Measurements from ENCODE around the gene BTBD18.
"Not testable (repeated sequence)": the region's sequence is repeated elsewhere in the genome, so short reads cannot be mapped to it uniquely, and the experiment has no call there.

The BTBD18 gene

DNA sequence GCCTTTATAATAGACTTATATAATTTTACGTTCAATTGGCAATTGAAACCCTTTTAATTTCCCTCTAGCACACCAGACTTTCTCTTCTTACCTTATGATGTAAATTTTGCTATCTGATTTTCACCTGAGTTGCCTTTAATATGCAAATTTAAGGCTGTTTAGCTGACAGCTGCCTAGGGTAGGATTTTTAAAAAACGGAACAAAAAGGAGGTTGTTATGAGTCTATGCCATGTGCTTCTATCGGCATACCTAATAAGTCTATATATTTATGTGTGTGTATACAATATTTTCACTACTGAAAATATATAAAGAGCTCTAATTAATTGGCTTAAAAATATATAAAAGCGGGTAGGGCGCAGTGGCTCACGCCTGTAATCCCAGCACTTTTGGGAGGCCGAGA, 22.1 kb downstream of the BTBD18 start:
- no peak for DNase-seq (ENCODE audit: low spot score)

DNA sequence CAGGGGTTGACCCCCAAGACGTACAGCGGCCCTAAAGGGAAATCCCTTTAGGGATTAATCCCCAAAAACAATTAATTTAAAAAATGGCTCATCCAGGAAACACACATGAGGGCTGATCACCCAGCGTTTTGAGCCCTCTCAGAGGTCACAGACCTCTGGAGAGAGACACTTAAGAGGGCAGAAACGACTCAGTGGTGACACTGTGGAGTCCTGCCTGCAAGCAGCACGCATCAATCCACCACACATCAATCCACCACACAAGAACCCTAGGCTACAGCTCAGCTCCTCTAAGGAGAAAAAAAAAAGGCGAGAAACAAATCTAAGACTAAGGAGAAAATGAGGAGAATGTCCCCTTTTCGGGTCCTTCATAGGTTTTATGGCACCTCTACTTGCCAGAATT, 22.8 kb downstream of the BTBD18 start:
- DNase-seq (ENCODE audit: low spot score): no peak

DNA sequence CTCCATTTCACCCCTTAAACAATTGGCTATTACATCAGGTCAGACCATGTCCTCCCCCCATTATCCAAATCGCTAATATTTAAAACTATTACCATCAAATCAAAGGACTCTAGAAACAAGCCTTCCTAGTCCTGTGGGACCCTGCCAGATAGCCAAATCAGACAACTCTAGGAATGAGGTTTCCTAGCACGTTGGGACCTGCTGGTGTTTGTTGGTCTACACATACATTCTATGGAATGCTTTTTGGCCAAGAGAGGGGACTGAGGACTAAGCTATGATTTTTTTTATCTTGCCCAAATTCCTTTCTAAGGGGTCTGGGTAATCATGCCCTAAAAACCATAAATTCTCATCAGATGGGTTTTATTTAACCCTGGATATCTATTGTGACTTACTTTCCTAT, 24.4 kb downstream of the BTBD18 start:
- no peak for DNase-seq (ENCODE audit: low spot score)

DNA sequence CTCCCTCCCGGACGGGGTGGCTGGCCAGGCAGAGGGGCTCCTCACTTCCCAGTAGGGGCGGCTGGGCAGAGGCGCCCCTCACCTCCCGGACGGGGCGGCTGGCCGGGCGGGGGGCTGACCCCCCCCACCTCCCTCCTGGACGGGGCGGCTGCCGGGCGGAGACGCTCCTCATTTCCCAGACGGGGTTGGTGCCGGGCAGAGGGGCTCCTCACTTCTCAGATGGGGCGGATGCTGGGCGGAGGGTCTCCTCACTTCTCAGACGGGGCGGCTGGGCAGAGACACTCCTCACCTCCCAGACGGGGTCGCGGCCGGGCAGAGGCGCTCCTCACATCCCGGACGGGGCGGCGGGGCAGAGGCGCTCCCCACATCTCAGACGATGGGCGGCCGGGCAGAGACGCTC, 34.9 kb downstream of the BTBD18 start:
- not testable (repeated sequence) for DNase-seq (ENCODE audit: low spot score)

- DNase-seq (ENCODE audit: low spot score): no peak
Observed at GRCh38 chr11:57713835-57714234, 37.8 kb downstream of the BTBD18 start.

DNA sequence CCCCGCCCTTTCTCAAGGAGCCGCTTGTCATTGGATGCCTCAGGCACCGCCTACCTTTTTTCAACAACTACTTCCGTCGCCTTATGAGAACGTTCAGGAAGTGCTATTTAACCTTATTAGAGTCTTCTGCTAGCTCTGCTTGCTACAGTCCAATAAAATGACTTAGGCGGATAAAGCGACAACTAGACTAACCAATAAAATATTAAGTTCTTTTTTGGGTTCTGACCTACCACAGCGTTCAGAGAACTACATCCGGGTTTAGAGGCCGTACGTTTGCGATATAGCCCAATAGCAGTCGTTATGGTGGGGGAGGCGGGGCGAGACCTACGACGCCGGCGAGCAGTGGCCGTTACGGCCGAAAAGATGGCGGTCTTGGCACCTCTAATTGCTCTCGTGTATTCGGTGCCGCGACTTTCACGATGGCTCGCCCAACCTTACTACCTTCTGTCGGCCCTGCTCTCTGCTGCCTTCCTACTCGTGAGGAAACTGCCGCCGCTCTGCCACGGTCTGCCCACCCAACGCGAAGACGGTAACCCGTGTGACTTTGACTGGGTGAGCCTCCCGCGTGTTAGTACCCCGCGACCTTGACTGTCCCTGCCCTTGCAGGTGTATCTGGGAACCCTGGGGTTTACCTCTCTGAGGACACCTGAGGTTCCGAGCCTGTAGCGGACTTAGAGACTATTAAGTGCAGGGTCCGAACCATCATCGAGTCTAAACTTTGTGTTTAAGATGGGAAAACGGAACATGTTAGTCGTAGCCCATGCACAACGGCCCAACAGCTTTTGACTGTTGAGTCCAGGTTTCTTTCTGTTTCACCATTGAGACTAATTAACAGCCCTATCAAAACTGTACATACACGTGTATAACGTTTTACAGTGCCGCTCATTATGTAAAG, 39.1 kb downstream of the BTBD18 start, which contains the start of gene TMX2:
TSS of gene TMX2 (plus strand) at position 338 of the 895 bp plus-strand sequence. CDS start at position 364, 26 bp downstream.
- peak; percentile 100 for DNase-seq (ENCODE audit: low spot score)

DNA sequence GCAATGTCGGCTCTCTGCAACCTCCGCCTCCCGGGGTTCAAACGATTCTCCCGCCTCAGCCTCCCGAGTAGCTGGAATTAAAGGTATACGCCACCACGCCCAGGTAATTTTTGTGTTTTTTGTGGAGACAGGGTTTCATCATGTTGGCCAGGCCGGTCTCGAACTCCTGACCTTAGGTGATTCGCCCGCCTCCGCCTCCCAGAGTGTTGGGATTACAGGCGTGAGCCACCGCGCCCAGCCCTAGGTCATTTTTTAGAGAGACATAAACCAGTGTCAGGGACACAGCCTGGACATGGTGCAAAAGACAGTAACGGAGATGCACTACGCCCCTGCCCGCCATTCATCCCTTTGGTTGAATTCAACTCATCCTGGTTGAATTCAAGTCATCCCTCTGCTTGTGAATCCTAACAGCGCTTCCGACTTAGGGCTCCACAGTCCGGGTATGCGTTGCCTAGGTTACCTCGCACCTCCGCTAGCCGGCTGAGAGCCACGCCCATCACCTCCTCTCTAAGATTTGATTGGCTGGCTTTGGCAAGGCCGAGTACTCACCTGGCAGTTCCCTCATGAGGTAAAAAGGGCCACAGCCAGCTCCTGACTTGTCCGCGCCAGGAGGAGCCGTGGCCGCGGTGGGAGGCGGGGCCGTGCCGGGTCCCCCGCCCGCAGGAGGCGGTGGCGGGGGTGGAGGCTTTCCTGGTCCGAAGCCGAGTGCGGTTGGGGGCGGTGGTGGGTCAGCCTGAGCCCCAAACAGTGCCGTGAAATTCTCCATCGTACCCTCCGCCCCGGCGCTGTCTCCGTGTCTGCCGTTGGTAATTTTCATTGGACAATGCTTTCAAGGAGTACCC, 40.0 kb downstream of the BTBD18 start, which contains the start of gene MED19:
TSS of gene MED19 (minus strand) at position 802 of the 842 bp plus-strand sequence. CDS start at position 766, 36 bp downstream.
- peak; percentile 92 for DNase-seq (ENCODE audit: low spot score)

DNA sequence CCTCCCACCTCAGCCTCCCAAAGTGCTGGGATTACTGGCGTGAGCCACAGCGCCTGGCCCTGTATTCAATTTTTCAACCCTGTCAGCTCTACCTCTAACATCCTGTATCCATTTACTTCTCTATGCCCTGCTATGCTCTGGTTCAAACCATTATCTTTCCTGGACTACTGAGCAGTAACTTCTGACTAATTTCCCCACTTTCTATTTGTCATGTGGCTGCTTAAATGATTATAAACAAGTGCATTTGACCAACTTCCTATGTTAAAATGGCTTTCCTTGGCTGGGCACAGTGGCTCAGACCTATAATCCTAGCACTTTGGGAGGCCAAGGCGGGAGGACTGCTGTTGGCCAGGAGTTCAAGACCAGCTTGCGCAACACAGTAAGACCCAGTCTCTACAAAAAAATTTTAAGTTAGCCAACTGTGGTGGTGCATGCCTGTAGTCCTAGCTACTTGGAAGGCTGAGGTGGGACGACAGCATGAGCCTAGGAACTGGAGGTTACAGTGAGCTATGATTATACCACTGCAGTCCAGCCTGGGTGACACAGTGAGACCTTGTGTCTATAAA, 41.7 kb downstream of the BTBD18 start:
- no peak for DNase-seq (ENCODE audit: low spot score)

- DNase-seq (ENCODE audit: low spot score): not testable (repeated sequence)
Observed at GRCh38 chr11:57705432-57705831, 46.2 kb downstream of the BTBD18 start.

DNA sequence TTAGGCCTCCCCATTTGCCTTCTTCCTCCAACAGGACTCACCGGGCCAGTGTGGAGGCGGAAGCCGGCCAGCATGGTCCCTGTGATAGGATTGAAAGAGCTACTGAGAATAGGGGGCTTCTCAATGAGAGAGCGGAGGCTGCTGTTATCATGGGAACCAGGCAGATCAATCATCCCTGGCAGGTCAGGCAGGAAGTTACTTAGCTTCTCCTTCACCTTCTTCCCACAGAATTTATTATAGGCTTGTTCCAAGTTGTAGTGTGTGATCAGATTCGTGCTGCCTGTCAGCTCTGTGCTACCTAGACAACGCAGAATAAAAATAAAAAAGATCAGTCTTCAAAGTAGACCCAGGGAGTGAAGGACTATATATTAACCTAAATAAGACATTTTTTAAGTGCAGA, 46.7 kb downstream of the BTBD18 start:
- DNase-seq (ENCODE audit: low spot score): no peak

- no peak for DNase-seq (ENCODE audit: low spot score)
Observed at GRCh38 chr11:57703341-57703740, 48.3 kb downstream of the BTBD18 start.

DNA sequence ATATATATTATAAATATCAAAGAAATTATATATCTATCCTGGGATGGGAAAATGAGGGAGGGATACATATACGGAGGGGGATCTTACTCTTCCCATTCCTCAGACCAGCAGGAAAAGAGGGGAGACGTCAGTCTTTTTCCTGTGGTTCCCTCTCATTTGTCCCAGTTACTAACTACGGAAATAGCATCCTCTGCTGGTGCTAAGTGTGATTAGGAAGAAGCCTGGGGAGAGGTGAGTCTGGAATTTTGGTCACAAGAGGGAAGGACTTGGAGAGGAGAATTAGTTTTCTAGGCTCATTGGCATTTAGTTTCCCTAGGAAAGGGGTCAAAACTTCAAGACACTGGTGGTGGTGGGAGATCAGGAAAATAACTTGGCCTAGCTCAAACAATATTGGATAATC, 51.2 kb downstream of the BTBD18 start:
- DNase-seq (ENCODE audit: low spot score): no peak

DNA sequence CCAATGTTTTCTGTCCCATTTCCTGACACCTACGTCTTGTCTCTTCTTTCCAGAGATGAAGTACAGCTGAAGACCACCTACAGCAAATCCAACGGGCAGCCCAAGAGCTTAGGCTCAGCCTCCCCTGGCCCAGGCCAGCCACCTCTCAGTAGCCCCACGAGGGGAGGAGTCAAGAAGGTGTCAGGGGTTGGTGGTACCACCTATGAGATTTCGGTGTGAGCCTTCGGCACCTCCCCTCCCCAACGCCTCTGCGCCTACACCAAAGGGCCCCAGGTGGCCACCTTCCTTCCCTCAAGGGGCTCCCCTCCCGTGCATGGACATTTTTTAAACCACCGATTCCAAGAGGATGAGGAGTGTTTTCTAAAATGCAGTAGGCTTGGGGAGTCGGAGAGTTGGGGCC, 51.8 kb downstream of the BTBD18 start:
- DNase-seq (ENCODE audit: low spot score): no peak

- no peak for DNase-seq (ENCODE audit: low spot score)
Observed at GRCh38 chr11:57698843-57699365, 52.7 kb downstream of the BTBD18 start.
